GM21619 (cell line): ENCODE results near the gene TRIM56.
"Not testable (repeated sequence)": the region's sequence is repeated elsewhere in the genome, so short reads cannot be mapped to it uniquely, and the experiment has no call there.

Experiments used
- ATAC-seq: cut with Tn5 transposase; IDR thresholded peaks from one replicate; pipeline ENCODE4 v1.9.1; 2021; ENCODE audit not compliant: unreplicated experiment

Gene TRIM56

DNA sequence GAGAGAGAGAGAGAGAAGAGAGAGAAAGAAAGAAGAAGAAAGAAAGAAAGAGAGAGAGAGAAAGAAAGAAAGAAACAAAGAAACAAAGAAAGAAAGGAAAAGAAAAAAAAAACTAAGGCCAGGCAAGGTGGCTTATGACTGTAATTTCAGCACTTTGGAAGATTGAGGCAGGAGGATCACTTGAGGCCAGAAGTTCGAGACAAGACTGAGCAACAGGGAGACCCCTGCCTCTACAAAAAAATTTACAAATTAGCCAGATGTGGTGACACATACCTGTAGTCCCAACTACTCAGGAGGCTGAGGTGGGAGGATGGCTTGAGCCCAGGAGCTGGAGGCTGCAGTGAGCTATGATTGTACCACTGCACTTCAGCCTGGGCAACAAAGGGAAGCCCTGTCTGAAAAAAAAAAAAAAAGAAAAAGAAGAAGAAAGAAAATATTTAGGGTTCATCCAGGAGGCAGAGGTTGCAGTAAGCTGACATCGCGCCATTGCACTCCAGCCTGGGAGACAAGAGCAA lies 44.4 kb downstream of the TRIM56 start:
- no peak for ATAC-seq

GRCh38 chr7:101132626-101133600 lies 47.6 kb downstream of the TRIM56 start:
- ATAC-seq: not testable (repeated sequence)

GRCh38 chr7:101133621-101134398 lies 48.5 kb downstream of the TRIM56 start:
- ATAC-seq: no peak

DNA sequence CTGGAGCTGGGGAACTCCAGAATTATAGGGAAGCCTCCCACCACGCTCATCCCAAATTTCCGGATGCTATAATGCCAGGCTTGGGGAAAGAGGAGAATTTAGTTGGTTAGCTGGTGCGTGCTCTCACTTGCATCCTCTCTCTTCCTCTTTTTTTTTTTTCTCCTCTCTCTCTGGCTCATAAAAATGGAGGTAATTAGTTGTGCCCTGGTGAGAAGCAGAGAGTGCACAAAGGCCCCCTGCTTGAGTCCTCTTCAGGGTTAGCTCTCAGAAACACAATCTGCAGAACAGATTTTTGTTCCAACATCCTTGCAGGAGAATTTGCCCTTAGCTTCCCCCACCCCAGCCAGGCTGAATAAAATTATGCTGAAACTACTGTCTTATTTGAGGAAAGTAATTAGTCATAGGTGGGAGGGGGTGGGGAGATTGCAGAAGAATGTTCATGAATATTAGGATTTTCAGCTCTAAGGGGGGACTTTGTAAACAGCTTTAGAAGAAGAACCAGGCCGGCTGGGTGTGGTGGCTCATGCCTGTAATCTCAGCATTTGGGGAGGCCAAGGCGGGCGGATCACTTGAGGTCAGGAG lies 49.2 kb downstream of the TRIM56 start:
- ATAC-seq: no peak

GRCh38 chr7:101137651-101138212 lies 52.5 kb downstream of the TRIM56 start:
- ATAC-seq: no peak

DNA sequence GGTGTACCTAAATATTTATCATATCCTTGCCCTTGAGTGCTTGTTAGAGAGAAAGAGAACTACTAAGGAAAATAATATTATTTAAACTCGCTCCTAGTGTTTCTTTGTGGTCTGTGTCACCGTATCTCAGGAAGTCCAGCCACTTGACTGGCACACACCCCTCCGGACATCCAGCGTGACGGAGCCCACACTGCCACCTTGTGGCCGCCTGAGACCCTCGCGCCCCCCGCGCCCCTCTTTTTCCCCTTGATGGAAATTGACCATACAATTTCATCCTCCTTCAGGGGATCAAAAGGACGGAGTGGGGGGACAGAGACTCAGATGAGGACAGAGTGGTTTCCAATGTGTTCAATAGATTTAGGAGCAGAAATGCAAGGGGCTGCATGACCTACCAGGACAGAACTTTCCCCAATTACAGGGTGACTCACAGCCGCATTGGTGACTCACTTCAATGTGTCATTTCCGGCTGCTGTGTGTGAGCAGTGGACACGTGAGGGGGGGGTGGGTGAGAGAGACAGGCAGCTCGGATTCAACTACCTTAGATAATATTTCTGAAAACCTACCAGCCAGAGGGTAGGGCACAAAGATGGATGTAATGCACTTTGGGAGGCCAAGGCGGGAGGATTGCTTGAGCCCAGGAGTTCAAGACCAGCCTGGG lies 53.1 kb downstream of the TRIM56 start:
- peak; percentile 72 for ATAC-seq

DNA sequence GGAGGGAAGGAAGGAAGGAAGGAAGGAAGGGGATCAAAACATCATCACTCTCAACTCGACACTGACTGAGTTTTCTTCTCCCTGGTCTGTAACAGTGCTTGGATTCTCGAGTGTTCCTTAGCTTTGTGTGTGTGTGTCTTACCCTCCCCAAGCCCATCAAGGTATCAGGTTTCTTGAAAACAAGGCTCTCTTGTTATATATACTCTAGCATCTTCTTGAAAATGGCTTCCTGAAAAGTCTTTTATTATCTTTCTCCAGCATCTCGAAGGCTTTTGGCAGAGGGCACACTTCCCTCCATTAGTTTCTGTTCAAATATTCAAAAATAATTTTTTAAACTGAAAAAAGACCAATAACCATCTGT lies 55.0 kb downstream of the TRIM56 start:
- ATAC-seq: no peak

DNA sequence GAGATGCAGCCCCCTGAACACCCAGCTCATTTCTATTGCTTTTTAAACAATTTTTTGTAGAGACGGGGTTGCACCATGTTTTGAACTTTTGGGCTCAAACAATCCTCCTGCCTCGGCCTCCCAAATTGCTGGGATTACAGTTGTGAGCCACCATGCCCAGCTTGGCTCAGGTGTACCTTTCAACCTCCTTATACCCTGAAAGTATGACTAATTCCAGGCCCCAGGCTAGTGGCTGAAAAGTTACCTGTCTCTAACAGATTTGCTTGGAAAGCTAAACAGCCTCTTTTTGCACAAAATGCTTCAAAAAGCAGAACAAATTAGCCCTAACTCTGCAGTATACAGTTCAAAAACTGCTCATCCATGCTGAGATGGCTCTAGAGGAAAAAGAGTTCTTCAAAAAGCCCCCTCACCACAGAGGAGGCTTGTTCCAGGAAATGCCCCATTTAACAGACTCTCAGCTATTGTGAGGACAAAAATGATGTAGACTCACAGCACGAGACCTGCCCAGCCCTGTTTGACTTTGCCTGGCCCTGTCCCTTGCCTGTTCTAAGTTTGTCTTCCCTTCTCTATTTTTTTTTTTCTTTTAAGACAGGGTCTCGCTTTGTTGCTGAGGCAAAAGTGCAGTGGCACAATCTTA lies 55.6 kb downstream of the TRIM56 start:
- ATAC-seq: no peak
